GM12865 (cell line): ENCODE data around the gene MVP.

Experiments
- DNase-seq: peaks from one replicate; pipeline ENCODE4 v3.0.0; 2010; ENCODE audit warnings: low read depth
- H3K4me3 ChIP-seq: 2 replicates; pipeline ENCODE4 v1.5.1; 2011; ENCODE audit warnings: mild to moderate bottlenecking, low read depth, low read length, control low read depth
- TF ChIP-seq, protein P1 (sequence below): IDR thresholded peaks from 2 replicates; pipeline ENCODE4 v1.5.1; 2011; ENCODE audit warnings: low read length, control low read depth, low read depth, inconsistent platforms; ENCODE audit not compliant: insufficient read depth; ENCODE audit errors: missing control alignments

The MVP gene

DNA sequence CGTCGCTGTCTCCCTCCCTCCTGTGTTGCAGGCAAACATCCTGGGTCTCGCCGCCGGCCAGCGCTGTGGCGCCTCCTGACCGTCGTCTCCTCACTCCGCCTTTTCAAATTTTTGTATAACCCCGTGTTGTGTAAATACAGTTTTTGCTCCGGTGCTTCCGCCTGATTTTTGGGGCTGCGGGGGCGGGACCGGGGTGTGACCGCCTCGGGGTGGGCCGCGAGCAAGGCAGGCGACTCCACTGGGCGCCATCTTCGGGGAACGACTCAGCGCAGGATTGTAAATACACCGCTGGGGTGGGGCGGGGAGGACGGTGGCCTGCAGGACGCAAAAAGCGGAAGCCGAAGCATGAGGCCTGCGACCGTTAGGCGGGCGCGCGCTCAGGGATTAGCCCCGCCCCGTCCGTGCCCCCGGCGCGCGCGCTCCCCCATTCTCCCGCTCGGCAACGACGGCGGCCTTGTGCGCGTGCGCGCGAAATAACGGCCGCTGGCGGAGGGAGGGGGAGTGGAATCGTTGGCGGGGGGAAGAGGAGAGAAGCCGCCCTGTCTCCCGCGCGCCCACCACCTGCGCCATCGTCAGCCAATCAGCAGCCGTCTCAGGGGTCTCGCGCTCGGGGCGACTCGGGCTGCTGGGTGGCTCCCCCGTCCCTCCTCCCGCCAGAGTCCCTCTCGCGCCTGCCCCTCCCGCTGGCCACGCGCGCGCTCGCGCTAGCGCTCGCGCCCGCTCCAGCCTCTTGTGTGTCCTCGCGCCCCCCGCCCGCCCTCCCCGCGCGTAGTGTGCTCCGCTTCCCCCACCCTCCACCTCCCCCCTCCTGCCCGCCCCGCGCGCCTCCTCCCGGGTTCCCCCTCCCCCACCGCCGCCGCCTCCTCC, 14.8 kb upstream of the MVP start:
- TF ChIP-seq, protein P1, sequence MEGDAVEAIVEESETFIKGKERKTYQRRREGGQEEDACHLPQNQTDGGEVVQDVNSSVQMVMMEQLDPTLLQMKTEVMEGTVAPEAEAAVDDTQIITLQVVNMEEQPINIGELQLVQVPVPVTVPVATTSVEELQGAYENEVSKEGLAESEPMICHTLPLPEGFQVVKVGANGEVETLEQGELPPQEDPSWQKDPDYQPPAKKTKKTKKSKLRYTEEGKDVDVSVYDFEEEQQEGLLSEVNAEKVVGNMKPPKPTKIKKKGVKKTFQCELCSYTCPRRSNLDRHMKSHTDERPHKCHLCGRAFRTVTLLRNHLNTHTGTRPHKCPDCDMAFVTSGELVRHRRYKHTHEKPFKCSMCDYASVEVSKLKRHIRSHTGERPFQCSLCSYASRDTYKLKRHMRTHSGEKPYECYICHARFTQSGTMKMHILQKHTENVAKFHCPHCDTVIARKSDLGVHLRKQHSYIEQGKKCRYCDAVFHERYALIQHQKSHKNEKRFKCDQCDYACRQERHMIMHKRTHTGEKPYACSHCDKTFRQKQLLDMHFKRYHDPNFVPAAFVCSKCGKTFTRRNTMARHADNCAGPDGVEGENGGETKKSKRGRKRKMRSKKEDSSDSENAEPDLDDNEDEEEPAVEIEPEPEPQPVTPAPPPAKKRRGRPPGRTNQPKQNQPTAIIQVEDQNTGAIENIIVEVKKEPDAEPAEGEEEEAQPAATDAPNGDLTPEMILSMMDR, result no peak
- DNase-seq, result peak; percentile 99

DNA sequence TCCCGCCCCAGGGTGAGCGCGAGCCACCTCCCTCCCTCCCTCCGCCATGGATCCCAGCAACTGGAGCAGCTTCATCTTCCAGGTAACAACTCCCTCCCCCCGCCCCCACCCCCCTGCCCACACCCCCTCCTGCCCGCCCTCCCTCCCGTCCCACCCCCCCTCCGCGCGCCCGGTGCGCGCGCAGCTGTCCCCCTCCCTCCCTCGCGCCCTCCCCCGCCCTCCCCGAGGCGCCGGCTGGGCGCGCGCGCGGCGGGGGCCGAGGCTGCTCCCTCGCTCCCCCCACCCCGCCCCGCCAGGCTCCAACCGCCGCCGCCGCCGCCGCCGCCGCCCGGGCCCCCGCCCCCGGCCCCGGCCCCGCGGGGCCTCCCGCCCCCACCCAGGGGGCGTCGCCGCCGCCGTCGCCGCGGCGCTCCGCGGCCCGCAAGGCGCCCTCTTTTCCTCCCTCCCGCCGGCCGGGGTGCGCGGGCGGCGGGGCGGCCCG, 14.1 kb upstream of the MVP start, which contains the start of gene MAZ:
TSS of gene MAZ (plus strand) at position 431 of the 481 bp plus-strand sequence. CDS start 173 bp downstream, outside the sequence.
- H3K4me3 ChIP-seq, result peak within 1 kb of the TSS; percentile 92
- TF ChIP-seq, protein P1, result no peak
- DNase-seq, result no peak

More for the DNA sequence above, 14.8 kb upstream of the MVP start:
- peak overlapping the region; percentile 92 for H3K4me3 ChIP-seq

DNA sequence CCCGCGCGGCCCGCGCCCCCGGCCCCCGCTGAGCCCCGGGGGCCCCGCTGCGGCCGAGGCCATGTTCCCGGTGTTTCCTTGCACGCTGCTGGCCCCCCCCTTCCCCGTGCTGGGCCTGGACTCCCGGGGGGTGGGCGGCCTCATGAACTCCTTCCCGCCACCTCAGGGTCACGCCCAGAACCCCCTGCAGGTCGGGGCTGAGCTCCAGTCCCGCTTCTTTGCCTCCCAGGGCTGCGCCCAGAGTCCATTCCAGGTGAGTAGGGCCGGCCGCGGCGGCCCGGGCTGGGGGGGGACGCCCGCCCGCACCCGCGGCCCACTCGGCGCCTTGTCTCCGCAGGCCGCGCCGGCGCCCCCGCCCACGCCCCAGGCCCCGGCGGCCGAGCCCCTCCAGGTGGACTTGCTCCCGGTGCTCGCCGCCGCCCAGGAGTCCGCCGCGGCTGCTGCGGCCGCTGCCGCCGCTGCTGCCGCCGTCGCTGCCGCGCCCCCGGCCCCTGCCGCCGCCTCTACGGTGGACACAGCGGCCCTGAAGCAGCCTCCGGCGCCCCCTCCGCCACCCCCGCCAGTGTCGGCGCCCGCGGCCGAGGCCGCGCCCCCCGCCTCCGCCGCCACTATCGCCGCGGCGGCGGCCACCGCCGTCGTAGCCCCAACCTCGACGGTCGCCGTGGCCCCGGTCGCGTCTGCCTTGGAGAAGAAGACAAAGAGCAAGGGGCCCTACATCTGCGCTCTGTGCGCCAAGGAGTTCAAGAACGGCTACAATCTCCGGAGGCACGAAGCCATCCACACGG, 13.4 kb upstream of the MVP start:
- H3K4me3 ChIP-seq, result peak overlapping the region; percentile 71
- TF ChIP-seq, protein P1, result no peak
- DNase-seq, result peak; percentile 80

DNA sequence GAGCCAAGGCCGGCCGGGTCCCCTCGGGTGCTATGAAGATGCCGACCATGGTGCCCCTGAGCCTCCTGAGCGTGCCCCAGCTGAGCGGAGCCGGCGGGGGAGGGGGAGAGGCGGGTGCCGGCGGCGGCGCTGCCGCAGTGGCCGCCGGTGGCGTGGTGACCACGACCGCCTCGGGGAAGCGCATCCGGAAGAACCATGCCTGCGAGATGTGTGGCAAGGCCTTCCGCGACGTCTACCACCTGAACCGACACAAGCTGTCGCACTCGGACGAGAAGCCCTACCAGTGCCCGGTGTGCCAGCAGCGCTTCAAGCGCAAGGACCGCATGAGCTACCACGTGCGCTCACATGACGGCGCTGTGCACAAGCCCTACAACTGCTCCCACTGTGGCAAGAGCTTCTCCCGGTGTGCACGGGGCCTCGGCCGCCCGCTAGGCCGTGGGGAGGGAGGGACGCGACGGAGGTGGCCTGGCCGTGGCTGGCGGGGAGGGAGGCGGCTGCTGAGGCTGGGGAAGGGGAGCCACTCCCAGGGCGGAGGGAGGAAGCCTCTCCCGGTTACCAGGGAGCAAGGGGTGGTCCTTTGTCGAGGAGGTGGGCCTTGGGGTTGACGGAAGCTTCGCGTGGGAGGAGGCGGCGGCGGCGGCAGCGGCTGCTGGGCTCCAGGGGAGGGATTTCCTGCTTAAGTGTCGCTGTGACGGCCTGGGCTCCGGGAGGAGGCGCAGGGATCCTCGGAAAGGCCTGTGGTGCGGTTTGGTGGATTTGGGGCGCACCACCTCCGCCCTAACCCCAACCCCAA, 12.6 kb upstream of the MVP start:
- peak; percentile 93 for DNase-seq
- TF ChIP-seq, protein P1, result peak; percentile 71
- peak overlapping the region; percentile 70 for H3K4me3 ChIP-seq

DNA sequence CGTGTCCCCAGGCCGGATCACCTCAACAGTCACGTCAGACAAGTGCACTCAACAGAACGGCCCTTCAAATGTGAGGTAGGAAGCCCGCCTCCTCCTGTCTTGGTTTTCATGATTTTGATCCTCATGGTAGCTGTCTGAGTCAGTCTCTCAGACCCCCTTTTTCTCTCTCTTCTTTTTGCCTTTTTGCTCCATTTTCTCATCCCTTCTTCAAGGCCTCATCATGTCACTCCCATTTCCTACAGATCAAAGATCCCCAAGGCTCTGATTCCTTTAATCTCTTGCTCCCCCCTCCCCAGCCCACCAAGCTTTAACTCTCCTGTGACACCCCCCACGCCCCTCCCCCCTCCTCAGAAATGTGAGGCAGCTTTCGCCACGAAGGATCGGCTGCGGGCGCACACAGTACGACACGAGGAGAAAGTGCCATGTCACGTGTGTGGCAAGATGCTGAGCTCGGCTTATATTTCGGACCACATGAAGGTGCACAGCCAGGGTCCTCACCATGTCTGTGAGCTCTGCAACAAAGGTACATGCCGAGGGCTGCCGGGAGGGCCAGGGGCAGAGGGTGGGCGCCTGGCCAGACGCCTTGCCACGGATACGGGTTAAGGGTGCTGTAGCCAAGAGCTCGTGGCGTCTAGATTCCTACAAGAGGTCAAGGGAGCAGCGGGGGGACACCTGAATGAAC, 11.9 kb upstream of the MVP start:
- peak overlapping the region; percentile 70 for H3K4me3 ChIP-seq
- TF ChIP-seq, protein P1, result no peak
- no peak for DNase-seq
